WTC11 (cell line): ENCODE data around the gene HOXD8. TPM values are rescaled to one million over a fixed set of nuclear protein-coding genes. Genes with fewer than 3 reads are reported as not detected.

Experiments
- ATAC-seq: fragments of 200-7000 bp; cut with Tn5 transposase; 2 replicates; pipeline ENCODE4 v1.10.0; 2021; ENCODE audit warnings: mild to moderate bottlenecking, moderate library complexity
- CTCF ChIA-PET: fragments of 300-600 bp; sonication (Branson Sonifier 250); formaldehyde crosslinking; loops from one replicate; lab custom pipeline; 2021; ENCODE audit warnings: antibody characterized with exemption; lab: Charles Lee
- POLR2A ChIA-PET: fragments of 350-600 bp; sonication (Branson Sonifier 250); formaldehyde crosslinking; loops from one replicate; lab custom pipeline; 2021; ENCODE audit warnings: antibody characterized with exemption; lab: Charles Lee
- DNase-seq: peaks from one replicate; pipeline ENCODE4 v3.0.0; 2021; ENCODE audit warnings: low spot score
- H3K27ac Mint-ChIP-seq: 2 replicates; pipeline ENCODE4 v1.8.0; 2021; ENCODE audit warnings: mixed read lengths
- H3K27me3 Mint-ChIP-seq: 2 replicates; pipeline ENCODE4 v1.8.0; 2021; ENCODE audit warnings: low read depth, mild to moderate bottlenecking, moderate library complexity, mixed read lengths
- H3K36me3 Mint-ChIP-seq: 2 replicates; pipeline ENCODE4 v1.8.0; 2021; ENCODE audit warnings: mixed read lengths
- H3K4me1 Mint-ChIP-seq: 2 replicates; pipeline ENCODE4 v1.8.0; 2022; ENCODE audit warnings: mixed read lengths
- H3K4me3 Mint-ChIP-seq: 2 replicates; pipeline ENCODE4 v1.8.0; 2021; ENCODE audit warnings: mild to moderate bottlenecking, moderate library complexity, mixed read lengths
- H3K9me3 Mint-ChIP-seq: 2 replicates; pipeline ENCODE4 v1.8.0; 2021; ENCODE audit warnings: mixed read lengths
- ARID4B ChIP-seq: sonication (generic); formaldehyde crosslinking; IDR thresholded peaks from 2 replicates; pipeline ENCODE4 v1.8.0; 2023; ENCODE audit warnings: missing genetic modification reagents, mild to moderate bottlenecking, borderline replicate concordance
- GABPB1 ChIP-seq: sonication (generic); formaldehyde crosslinking; IDR thresholded peaks from 2 replicates; pipeline ENCODE4 v1.8.1; 2023; ENCODE audit warnings: mild to moderate bottlenecking, missing genetic modification reagents
- GTF2I ChIP-seq: fragments of 250-450 bp; sonication (Bioruptor Pico); conservative IDR thresholded peaks from 2 replicates; pipeline ENCODE4 v1.4.0; 2021; ENCODE audit warnings: mild to moderate bottlenecking
- TCF7 ChIP-seq: sonication (generic); formaldehyde crosslinking; IDR thresholded peaks from 2 replicates; pipeline ENCODE4 v1.8.0; 2022; ENCODE audit warnings: mild to moderate bottlenecking, low read depth, missing genetic modification reagents, moderate library complexity
- ZBTB43 ChIP-seq: sonication (generic); formaldehyde crosslinking; IDR thresholded peaks from 2 replicates; pipeline ENCODE4 v1.8.1; 2023; ENCODE audit warnings: mild to moderate bottlenecking, missing genetic modification reagents
- ZNF281 ChIP-seq: sonication (generic); formaldehyde crosslinking; IDR thresholded peaks from 2 replicates; pipeline ENCODE4 v1.8.0; 2023; ENCODE audit warnings: mild to moderate bottlenecking, missing genetic modification reagents
- ZNF423 ChIP-seq: fragments of 250-450 bp; sonication (Bioruptor Pico); IDR thresholded peaks from 2 replicates; pipeline ENCODE4 v2.1.2; 2022; ENCODE audit warnings: mild to moderate bottlenecking, moderate library complexity
- ZSCAN18 ChIP-seq: fragments of 250-450 bp; sonication (Bioruptor Pico); IDR thresholded peaks from 2 replicates; pipeline ENCODE4 v2.1.2; 2022; ENCODE audit warnings: mild to moderate bottlenecking, moderate library complexity
- total RNA-seq: library from RNA; stranded (reverse); gene quantifications from 3 replicates; pipeline ENCODE4 v1.2.3, GENCODE V29; 2021
- TF ChIP-seq, protein P1 (sequence below): fragments of 250-450 bp; sonication (Bioruptor Pico); conservative IDR thresholded peaks from 2 replicates; pipeline ENCODE4 v1.9.0; 2021; ENCODE audit warnings: mild to moderate bottlenecking
- TF ChIP-seq, protein P2 (sequence below): sonication (generic); formaldehyde crosslinking; IDR thresholded peaks from 2 replicates; pipeline ENCODE4 v1.8.0; 2022; ENCODE audit warnings: missing genetic modification reagents

The HOXD8 gene
- total RNA-seq, 1 experiment from 2014 or later: not detected

DNA sequence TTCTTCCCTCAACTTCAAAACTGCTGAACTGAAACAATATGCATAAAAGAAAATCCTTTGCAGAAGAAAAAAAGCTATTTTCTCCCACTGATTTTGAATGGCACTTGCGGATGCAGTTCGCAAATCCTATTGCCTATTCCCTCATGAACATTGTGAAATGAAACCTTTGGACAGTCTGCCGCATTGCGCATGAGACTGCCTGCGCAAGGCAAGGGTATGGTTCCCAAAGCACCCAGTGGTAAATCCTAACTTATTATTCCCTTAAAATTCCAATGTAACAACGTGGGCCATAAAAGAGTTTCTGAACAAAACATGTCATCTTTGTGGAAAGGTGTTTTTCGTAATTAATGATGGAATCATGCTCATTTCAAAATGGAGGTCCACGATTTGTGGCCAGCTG is 8.4 kb downstream of the HOXD8 start:
- TF ChIP-seq ARID4B (CRISPR knock-in tag): no peak
- no peak for TF ChIP-seq ZSCAN18 (CRISPR knock-in tag)
- POLR2A ChIA-PET: no interaction called here
- Mint-ChIP-seq H3K9me3 (no peaks in the 10 kb centered on the region), H3K4me1 (peaks cover 17% of the 10 kb centered on the region), H3K27ac (no peak overlapping the region), H3K36me3 (no peaks in the 10 kb centered on the region), H3K27me3 (peaks cover 98% of the 10 kb centered on the region), H3K4me3 (no peak overlapping the region)
- no peak for ATAC-seq
- CTCF ChIA-PET: no interaction called here
- no peak for DNase-seq

DNA sequence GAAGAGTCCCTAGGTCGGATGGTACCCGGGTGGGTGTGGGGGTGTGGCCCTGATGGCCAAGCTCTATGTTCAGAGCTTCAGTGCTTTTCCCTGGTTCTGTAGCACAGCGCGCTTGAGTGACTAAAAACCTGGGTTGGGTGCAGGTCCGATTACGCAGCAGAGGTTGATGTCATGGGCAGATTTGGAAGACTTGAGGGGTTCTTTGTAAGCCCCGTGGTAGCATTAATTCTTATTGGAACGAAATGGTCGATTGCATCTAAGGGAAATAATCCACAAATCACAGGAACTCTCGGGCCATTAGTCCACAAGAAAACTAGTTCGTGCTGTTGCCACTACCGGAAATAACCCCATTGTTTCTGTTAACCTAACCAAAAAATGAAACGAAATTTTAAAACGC is 9.0 kb downstream of the HOXD8 start:
- TF ChIP-seq ZNF281 (CRISPR knock-in tag) (no peak), GTF2I (no peak), ARID4B (CRISPR knock-in tag) (no peak), ZNF423 (CRISPR knock-in tag) (no peak), ZBTB43 (CRISPR knock-in tag) (no peak), TCF7 (no peak), GABPB1 (CRISPR knock-in tag) (no peak), ZSCAN18 (CRISPR knock-in tag) (no peak)
- TF ChIP-seq, protein P1, sequence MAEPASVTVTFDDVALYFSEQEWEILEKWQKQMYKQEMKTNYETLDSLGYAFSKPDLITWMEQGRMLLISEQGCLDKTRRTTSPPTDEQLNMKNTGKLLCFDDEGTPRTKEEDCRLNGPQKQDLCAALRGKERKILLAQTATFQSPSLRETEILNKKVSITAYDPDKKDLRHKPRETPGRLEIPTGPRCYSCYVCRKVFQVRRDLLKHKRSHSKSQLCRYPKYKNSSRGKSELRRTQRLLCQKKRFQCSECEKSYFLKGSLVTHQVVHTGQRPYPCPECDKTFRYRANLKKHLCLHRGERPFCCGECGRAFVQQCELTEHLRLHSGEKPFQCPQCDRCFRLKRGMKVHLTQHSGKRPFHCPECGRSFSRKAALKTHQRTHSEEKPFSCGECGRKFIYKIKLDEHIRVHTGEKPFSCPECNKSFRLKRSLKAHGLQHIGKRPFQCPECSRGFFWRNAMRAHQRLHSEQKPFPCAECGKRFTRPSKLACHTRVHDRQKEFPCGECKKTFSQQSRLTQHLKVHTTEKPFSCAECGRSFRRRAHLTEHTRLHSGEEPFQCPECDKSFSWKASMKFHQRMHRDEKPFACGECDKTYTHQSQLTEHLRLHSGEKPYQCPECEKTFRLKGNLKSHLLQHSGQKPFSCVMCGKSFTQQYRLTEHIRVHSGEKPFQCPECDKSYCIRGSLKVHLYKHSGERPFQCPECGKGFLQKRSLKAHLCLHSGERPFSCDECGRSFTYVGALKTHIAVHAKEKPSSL: no peak
- TF ChIP-seq, protein P2, sequence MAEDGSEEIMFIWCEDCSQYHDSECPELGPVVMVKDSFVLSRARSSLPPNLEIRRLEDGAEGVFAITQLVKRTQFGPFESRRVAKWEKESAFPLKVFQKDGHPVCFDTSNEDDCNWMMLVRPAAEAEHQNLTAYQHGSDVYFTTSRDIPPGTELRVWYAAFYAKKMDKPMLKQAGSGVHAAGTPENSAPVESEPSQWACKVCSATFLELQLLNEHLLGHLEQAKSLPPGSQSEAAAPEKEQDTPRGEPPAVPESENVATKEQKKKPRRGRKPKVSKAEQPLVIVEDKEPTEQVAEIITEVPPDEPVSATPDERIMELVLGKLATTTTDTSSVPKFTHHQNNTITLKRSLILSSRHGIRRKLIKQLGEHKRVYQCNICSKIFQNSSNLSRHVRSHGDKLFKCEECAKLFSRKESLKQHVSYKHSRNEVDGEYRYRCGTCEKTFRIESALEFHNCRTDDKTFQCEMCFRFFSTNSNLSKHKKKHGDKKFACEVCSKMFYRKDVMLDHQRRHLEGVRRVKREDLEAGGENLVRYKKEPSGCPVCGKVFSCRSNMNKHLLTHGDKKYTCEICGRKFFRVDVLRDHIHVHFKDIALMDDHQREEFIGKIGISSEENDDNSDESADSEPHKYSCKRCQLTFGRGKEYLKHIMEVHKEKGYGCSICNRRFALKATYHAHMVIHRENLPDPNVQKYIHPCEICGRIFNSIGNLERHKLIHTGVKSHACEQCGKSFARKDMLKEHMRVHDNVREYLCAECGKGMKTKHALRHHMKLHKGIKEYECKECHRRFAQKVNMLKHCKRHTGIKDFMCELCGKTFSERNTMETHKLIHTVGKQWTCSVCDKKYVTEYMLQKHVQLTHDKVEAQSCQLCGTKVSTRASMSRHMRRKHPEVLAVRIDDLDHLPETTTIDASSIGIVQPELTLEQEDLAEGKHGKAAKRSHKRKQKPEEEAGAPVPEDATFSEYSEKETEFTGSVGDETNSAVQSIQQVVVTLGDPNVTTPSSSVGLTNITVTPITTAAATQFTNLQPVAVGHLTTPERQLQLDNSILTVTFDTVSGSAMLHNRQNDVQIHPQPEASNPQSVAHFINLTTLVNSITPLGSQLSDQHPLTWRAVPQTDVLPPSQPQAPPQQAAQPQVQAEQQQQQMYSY: no peak
- TF ChIP-seq, all 79 proteins: peak for 0
- H3K36me3 Mint-ChIP-seq: no peaks in the 10 kb centered on the region
- no peak overlapping the region for H3K4me3 Mint-ChIP-seq
- CTCF ChIA-PET: interaction anchor here (2.8 to 3.4 kb wide), 6 partner anchors 12 to 516 kb away, joined by 14 to 73 read pairs (median 26); no protein-coding TSS in a partner anchor
- POLR2A ChIA-PET: no interaction called here
- H3K27ac Mint-ChIP-seq: no peak overlapping the region
- H3K27me3 Mint-ChIP-seq: peaks cover 98% of the 10 kb centered on the region
- no peaks in the 10 kb centered on the region for H3K9me3 Mint-ChIP-seq
- ATAC-seq (no peak), DNase-seq (no peak)
- H3K4me1 Mint-ChIP-seq: peaks cover 17% of the 10 kb centered on the region
